ENCODE measurements around the gene IQCM.

Gene IQCM

GRCh38 chr4:149638073-149638472, 177.6 kb downstream of the IQCM start:
- no peaks in the 10 kb centered on the region for H3K36me3 ChIP-seq (ENCODE audit: control insufficient read depth, insufficient read depth, low read length)
- no peaks in the 10 kb centered on the region for H3K4me1 ChIP-seq
- no peak overlapping the region for H3K4me2 ChIP-seq (ENCODE audit: low read length)
- H3K9ac ChIP-seq = no peak overlapping the region
- no peaks in the 10 kb centered on the region for H3K79me2 ChIP-seq
- H3K27me3 ChIP-seq (ENCODE audit: control insufficient read depth, insufficient read depth, low read length) = no peaks in the 10 kb centered on the region
- H3K9me3 ChIP-seq (ENCODE audit: control insufficient read depth, low read length) = no peaks in the 10 kb centered on the region
- H2AFZ ChIP-seq = no peak overlapping the region
- no peak for TF ChIP-seq CTCF (IDR thresholded peaks at IDR 0.05)
- no peak overlapping the region for H3K4me3 ChIP-seq (ENCODE audit: low read depth, low read length)
- H3K27ac ChIP-seq = no peak overlapping the region

- no peak overlapping the region for H3K9ac ChIP-seq
- H3K9me3 ChIP-seq (ENCODE audit: control insufficient read depth, low read length) = no peaks in the 10 kb centered on the region
- no peaks in the 10 kb centered on the region for H3K27me3 ChIP-seq (ENCODE audit: control insufficient read depth, insufficient read depth, low read length)
- no peaks in the 10 kb centered on the region for H3K4me1 ChIP-seq
- TF ChIP-seq CTCF (IDR thresholded peaks at IDR 0.05) = no peak
- H3K27ac ChIP-seq = no peak overlapping the region
- H3K36me3 ChIP-seq (ENCODE audit: control insufficient read depth, insufficient read depth, low read length) = no peaks in the 10 kb centered on the region
- H3K4me2 ChIP-seq (ENCODE audit: low read length) = no peak overlapping the region
- no peak overlapping the region for H2AFZ ChIP-seq
- H3K4me3 ChIP-seq (ENCODE audit: low read depth, low read length) = no peak overlapping the region
- no peaks in the 10 kb centered on the region for H3K79me2 ChIP-seq
Measured at GRCh38 chr4:149634368-149634767, 181.3 kb downstream of the IQCM start.

- no peak for TF ChIP-seq CTCF (IDR thresholded peaks at IDR 0.05)
- Histone ChIP-seq H3K36me3 (ENCODE audit: control insufficient read depth, insufficient read depth, low read length) (no peaks in the 10 kb centered on the region), H3K27me3 (ENCODE audit: control insufficient read depth, insufficient read depth, low read length) (no peaks in the 10 kb centered on the region), H2AFZ (no peak overlapping the region), H3K4me2 (ENCODE audit: low read length) (no peak overlapping the region), H3K27ac (no peak overlapping the region), H3K9ac (no peak overlapping the region), H3K4me3 (ENCODE audit: low read depth, low read length) (no peak overlapping the region), H3K9me3 (ENCODE audit: control insufficient read depth, low read length) (no peaks in the 10 kb centered on the region), H3K4me1 (no peaks in the 10 kb centered on the region), H3K79me2 (no peaks in the 10 kb centered on the region)
Measured at GRCh38 chr4:149631629-149632028, 184.0 kb downstream of the IQCM start.

- no peaks in the 10 kb centered on the region for H3K9me3 ChIP-seq (ENCODE audit: control insufficient read depth, low read length)
- H2AFZ ChIP-seq = no peak overlapping the region
- H3K27ac ChIP-seq = no peak overlapping the region
- H3K9ac ChIP-seq = no peak overlapping the region
- TF ChIP-seq CTCF (IDR thresholded peaks at IDR 0.05) = no peak
- no peaks in the 10 kb centered on the region for H3K79me2 ChIP-seq
- no peaks in the 10 kb centered on the region for H3K36me3 ChIP-seq (ENCODE audit: control insufficient read depth, insufficient read depth, low read length)
- H3K27me3 ChIP-seq (ENCODE audit: control insufficient read depth, insufficient read depth, low read length) = no peaks in the 10 kb centered on the region
- H3K4me3 ChIP-seq (ENCODE audit: low read depth, low read length) = no peak overlapping the region
- H3K4me2 ChIP-seq (ENCODE audit: low read length) = no peak overlapping the region
- no peaks in the 10 kb centered on the region for H3K4me1 ChIP-seq
Measured at GRCh38 chr4:149630064-149630463, 185.6 kb downstream of the IQCM start.

- H3K27me3 ChIP-seq (ENCODE audit: control insufficient read depth, insufficient read depth, low read length) = no peaks in the 10 kb centered on the region
- no peaks in the 10 kb centered on the region for H3K79me2 ChIP-seq
- H3K9ac ChIP-seq = no peak overlapping the region
- no peak overlapping the region for H3K4me2 ChIP-seq (ENCODE audit: low read length)
- no peak overlapping the region for H2AFZ ChIP-seq
- H3K9me3 ChIP-seq (ENCODE audit: control insufficient read depth, low read length) = no peaks in the 10 kb centered on the region
- no peaks in the 10 kb centered on the region for H3K36me3 ChIP-seq (ENCODE audit: control insufficient read depth, insufficient read depth, low read length)
- no peak for TF ChIP-seq CTCF (IDR thresholded peaks at IDR 0.05)
- no peak overlapping the region for H3K4me3 ChIP-seq (ENCODE audit: low read depth, low read length)
- H3K4me1 ChIP-seq = no peaks in the 10 kb centered on the region
- H3K27ac ChIP-seq = no peak overlapping the region
Measured at GRCh38 chr4:149605601-149606378, 209.9 kb downstream of the IQCM start.
